WTC11 (cell line): ENCODE results near the gene JMJD7. TPM values are rescaled to one million over a fixed set of nuclear protein-coding genes. Genes with fewer than 3 reads are reported as not detected.

Source experiments
- ATAC-seq: fragments of 200-7000 bp; cut with Tn5 transposase; 2 replicates; pipeline ENCODE4 v1.10.0; 2021; ENCODE audit warnings: mild to moderate bottlenecking, moderate library complexity
- CTCF ChIA-PET: fragments of 300-600 bp; sonication (Branson Sonifier 250); formaldehyde crosslinking; loops from one replicate; lab custom pipeline; 2021; ENCODE audit warnings: antibody characterized with exemption; lab: Charles Lee
- POLR2A ChIA-PET: fragments of 350-600 bp; sonication (Branson Sonifier 250); formaldehyde crosslinking; loops from one replicate; lab custom pipeline; 2021; ENCODE audit warnings: antibody characterized with exemption; lab: Charles Lee
- DNase-seq: peaks from one replicate; pipeline ENCODE4 v3.0.0; 2021; ENCODE audit warnings: low spot score
- H3K27ac Mint-ChIP-seq: 2 replicates; pipeline ENCODE4 v1.8.0; 2021; ENCODE audit warnings: mixed read lengths
- H3K27me3 Mint-ChIP-seq: 2 replicates; pipeline ENCODE4 v1.8.0; 2021; ENCODE audit warnings: low read depth, mild to moderate bottlenecking, moderate library complexity, mixed read lengths
- H3K36me3 Mint-ChIP-seq: 2 replicates; pipeline ENCODE4 v1.8.0; 2021; ENCODE audit warnings: mixed read lengths
- H3K4me1 Mint-ChIP-seq: 2 replicates; pipeline ENCODE4 v1.8.0; 2022; ENCODE audit warnings: mixed read lengths
- H3K4me3 Mint-ChIP-seq: 2 replicates; pipeline ENCODE4 v1.8.0; 2021; ENCODE audit warnings: mild to moderate bottlenecking, moderate library complexity, mixed read lengths
- H3K9me3 Mint-ChIP-seq: 2 replicates; pipeline ENCODE4 v1.8.0; 2021; ENCODE audit warnings: mixed read lengths
- ERG ChIP-seq: fragments of 250-450 bp; sonication (Bioruptor Pico); IDR thresholded peaks from 2 replicates; pipeline ENCODE4 v1.8.0; 2021; ENCODE audit warnings: mild to moderate bottlenecking
- GRHL2 ChIP-seq: fragments of 250-450 bp; sonication (Bioruptor Pico); IDR thresholded peaks from 2 replicates; pipeline ENCODE4 v1.8.0; 2022; ENCODE audit warnings: mild to moderate bottlenecking, moderate library complexity; ENCODE audit not compliant: insufficient replicate concordance, severe bottlenecking
- IRF1 ChIP-seq: sonication (generic); formaldehyde crosslinking; IDR thresholded peaks from 2 replicates; pipeline ENCODE4 v1.8.0; 2023; ENCODE audit warnings: missing genetic modification reagents
- MAX ChIP-seq: sonication (generic); formaldehyde crosslinking; IDR thresholded peaks from 2 replicates; pipeline ENCODE4 v1.8.0; 2022; ENCODE audit warnings: mild to moderate bottlenecking, missing genetic modification reagents
- MYBL2 ChIP-seq: sonication (generic); formaldehyde crosslinking; IDR thresholded peaks from 2 replicates; pipeline ENCODE4 v1.8.1; 2023; ENCODE audit warnings: mild to moderate bottlenecking, moderate library complexity, missing genetic modification reagents
- PRRX2 ChIP-seq: fragments of 250-450 bp; sonication (Bioruptor Pico); IDR thresholded peaks from 2 replicates; pipeline ENCODE4 v1.8.0; 2021; ENCODE audit warnings: mild to moderate bottlenecking
- RELA ChIP-seq: sonication (generic); formaldehyde crosslinking; IDR thresholded peaks from 2 replicates; pipeline ENCODE4 v1.8.1; 2022; ENCODE audit warnings: missing genetic modification reagents, mild to moderate bottlenecking, borderline replicate concordance
- ZBTB21 ChIP-seq: sonication (generic); formaldehyde crosslinking; IDR thresholded peaks from 2 replicates; pipeline ENCODE4 v1.8.1; 2023; ENCODE audit warnings: mild to moderate bottlenecking, missing genetic modification reagents, borderline replicate concordance
- ZNF219 ChIP-seq: sonication (generic); formaldehyde crosslinking; IDR thresholded peaks from 2 replicates; pipeline ENCODE4 v1.8.0; 2023; ENCODE audit warnings: missing genetic modification reagents, mild to moderate bottlenecking, borderline replicate concordance
- ZNF263 ChIP-seq: sonication (generic); formaldehyde crosslinking; IDR thresholded peaks from 2 replicates; pipeline ENCODE4 v1.8.1; 2022; ENCODE audit warnings: low read depth, mild to moderate bottlenecking, moderate library complexity, missing genetic modification reagents
- ZNF423 ChIP-seq: fragments of 250-450 bp; sonication (Bioruptor Pico); IDR thresholded peaks from 2 replicates; pipeline ENCODE4 v2.1.2; 2022; ENCODE audit warnings: mild to moderate bottlenecking, moderate library complexity
- total RNA-seq: library from RNA; stranded (reverse); gene quantifications from 3 replicates; pipeline ENCODE4 v1.2.3, GENCODE V29; 2021
- TF ChIP-seq, protein P1 (sequence below): sonication (generic); formaldehyde crosslinking; IDR thresholded peaks from 2 replicates; pipeline ENCODE4 v1.8.0; 2023; ENCODE audit warnings: mild to moderate bottlenecking, missing genetic modification reagents
- TF ChIP-seq, protein P2 (sequence below): fragments of 250-450 bp; sonication (Bioruptor Pico); IDR thresholded peaks from 2 replicates; pipeline ENCODE4 v1.9.0; 2021; ENCODE audit warnings: mild to moderate bottlenecking
- TF ChIP-seq, protein P3 (sequence below): sonication (generic); formaldehyde crosslinking; IDR thresholded peaks from 2 replicates; pipeline ENCODE4 v1.8.0; 2022; ENCODE audit warnings: mild to moderate bottlenecking, missing genetic modification reagents
- TF ChIP-seq, protein P4 (sequence below): sonication (generic); formaldehyde crosslinking; IDR thresholded peaks from 2 replicates; pipeline ENCODE4 v1.8.1; 2023; ENCODE audit warnings: mild to moderate bottlenecking, missing genetic modification reagents, borderline replicate concordance
- TF ChIP-seq, protein P5 (sequence below): sonication (generic); formaldehyde crosslinking; IDR thresholded peaks from 2 replicates; pipeline ENCODE4 v1.8.1; 2023; ENCODE audit warnings: mild to moderate bottlenecking, missing genetic modification reagents

JMJD7 gene
- total RNA-seq, 1 experiment from 2014 or later = 19.9 TPM

GRCh38 chr15:41868321-41868720, 40.4 kb downstream of the JMJD7 start (continued):
- TF ChIP-seq, protein P1, sequence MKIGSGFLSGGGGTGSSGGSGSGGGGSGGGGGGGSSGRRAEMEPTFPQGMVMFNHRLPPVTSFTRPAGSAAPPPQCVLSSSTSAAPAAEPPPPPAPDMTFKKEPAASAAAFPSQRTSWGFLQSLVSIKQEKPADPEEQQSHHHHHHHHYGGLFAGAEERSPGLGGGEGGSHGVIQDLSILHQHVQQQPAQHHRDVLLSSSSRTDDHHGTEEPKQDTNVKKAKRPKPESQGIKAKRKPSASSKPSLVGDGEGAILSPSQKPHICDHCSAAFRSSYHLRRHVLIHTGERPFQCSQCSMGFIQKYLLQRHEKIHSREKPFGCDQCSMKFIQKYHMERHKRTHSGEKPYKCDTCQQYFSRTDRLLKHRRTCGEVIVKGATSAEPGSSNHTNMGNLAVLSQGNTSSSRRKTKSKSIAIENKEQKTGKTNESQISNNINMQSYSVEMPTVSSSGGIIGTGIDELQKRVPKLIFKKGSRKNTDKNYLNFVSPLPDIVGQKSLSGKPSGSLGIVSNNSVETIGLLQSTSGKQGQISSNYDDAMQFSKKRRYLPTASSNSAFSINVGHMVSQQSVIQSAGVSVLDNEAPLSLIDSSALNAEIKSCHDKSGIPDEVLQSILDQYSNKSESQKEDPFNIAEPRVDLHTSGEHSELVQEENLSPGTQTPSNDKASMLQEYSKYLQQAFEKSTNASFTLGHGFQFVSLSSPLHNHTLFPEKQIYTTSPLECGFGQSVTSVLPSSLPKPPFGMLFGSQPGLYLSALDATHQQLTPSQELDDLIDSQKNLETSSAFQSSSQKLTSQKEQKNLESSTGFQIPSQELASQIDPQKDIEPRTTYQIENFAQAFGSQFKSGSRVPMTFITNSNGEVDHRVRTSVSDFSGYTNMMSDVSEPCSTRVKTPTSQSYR = no peak
- TF ChIP-seq RELA (CRISPR knock-in tag) = no peak
- TF ChIP-seq IRF1 (CRISPR knock-in tag) = no peak
- TF ChIP-seq, protein P2, sequence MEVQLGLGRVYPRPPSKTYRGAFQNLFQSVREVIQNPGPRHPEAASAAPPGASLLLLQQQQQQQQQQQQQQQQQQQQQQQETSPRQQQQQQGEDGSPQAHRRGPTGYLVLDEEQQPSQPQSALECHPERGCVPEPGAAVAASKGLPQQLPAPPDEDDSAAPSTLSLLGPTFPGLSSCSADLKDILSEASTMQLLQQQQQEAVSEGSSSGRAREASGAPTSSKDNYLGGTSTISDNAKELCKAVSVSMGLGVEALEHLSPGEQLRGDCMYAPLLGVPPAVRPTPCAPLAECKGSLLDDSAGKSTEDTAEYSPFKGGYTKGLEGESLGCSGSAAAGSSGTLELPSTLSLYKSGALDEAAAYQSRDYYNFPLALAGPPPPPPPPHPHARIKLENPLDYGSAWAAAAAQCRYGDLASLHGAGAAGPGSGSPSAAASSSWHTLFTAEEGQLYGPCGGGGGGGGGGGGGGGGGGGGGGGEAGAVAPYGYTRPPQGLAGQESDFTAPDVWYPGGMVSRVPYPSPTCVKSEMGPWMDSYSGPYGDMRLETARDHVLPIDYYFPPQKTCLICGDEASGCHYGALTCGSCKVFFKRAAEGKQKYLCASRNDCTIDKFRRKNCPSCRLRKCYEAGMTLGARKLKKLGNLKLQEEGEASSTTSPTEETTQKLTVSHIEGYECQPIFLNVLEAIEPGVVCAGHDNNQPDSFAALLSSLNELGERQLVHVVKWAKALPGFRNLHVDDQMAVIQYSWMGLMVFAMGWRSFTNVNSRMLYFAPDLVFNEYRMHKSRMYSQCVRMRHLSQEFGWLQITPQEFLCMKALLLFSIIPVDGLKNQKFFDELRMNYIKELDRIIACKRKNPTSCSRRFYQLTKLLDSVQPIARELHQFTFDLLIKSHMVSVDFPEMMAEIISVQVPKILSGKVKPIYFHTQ (CRISPR knock-in tag) = no peak

GRCh38 chr15:41869770-41870688, 42.1 kb downstream of the JMJD7 start:
- Mint-ChIP-seq H3K27ac (peak overlapping the region; percentile 91), H3K27me3 (no peaks in the 10 kb centered on the region; the same call in 1 of the 2 replicates), H3K36me3 (no peaks in the 10 kb centered on the region), H3K9me3 (no peaks in the 10 kb centered on the region), H3K4me1 (no peaks in the 10 kb centered on the region), H3K4me3 (no peak overlapping the region)
- ChIA-PET CTCF (interaction anchor here (0.7 to 1.8 kb wide), 5 partner anchors 11 to 95 kb away, joined by 3 to 7 read pairs (median 3); no protein-coding TSS in a partner anchor), POLR2A (no interaction called here)
- ATAC-seq (no peak), DNase-seq (no peak)
- TF ChIP-seq, protein P3, sequence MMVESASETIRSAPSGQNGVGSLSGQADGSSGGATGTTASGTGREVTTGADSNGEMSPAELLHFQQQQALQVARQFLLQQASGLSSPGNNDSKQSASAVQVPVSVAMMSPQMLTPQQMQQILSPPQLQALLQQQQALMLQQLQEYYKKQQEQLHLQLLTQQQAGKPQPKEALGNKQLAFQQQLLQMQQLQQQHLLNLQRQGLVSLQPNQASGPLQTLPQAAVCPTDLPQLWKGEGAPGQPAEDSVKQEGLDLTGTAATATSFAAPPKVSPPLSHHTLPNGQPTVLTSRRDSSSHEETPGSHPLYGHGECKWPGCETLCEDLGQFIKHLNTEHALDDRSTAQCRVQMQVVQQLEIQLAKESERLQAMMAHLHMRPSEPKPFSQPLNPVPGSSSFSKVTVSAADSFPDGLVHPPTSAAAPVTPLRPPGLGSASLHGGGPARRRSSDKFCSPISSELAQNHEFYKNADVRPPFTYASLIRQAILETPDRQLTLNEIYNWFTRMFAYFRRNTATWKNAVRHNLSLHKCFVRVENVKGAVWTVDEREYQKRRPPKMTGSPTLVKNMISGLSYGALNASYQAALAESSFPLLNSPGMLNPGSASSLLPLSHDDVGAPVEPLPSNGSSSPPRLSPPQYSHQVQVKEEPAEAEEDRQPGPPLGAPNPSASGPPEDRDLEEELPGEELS (CRISPR knock-in tag) = no peak
- TF ChIP-seq ZNF219 (CRISPR knock-in tag) (no peak), ZNF263 (no peak), ZBTB21 (CRISPR knock-in tag) (no peak), ERG (no peak), GRHL2 (CRISPR knock-in tag) (no peak), MAX (CRISPR knock-in tag) (no peak), PRRX2 (CRISPR knock-in tag) (no peak), ZNF423 (CRISPR knock-in tag) (no peak), MYBL2 (no peak), RELA (CRISPR knock-in tag) (no peak)
- TF ChIP-seq, protein P4, sequence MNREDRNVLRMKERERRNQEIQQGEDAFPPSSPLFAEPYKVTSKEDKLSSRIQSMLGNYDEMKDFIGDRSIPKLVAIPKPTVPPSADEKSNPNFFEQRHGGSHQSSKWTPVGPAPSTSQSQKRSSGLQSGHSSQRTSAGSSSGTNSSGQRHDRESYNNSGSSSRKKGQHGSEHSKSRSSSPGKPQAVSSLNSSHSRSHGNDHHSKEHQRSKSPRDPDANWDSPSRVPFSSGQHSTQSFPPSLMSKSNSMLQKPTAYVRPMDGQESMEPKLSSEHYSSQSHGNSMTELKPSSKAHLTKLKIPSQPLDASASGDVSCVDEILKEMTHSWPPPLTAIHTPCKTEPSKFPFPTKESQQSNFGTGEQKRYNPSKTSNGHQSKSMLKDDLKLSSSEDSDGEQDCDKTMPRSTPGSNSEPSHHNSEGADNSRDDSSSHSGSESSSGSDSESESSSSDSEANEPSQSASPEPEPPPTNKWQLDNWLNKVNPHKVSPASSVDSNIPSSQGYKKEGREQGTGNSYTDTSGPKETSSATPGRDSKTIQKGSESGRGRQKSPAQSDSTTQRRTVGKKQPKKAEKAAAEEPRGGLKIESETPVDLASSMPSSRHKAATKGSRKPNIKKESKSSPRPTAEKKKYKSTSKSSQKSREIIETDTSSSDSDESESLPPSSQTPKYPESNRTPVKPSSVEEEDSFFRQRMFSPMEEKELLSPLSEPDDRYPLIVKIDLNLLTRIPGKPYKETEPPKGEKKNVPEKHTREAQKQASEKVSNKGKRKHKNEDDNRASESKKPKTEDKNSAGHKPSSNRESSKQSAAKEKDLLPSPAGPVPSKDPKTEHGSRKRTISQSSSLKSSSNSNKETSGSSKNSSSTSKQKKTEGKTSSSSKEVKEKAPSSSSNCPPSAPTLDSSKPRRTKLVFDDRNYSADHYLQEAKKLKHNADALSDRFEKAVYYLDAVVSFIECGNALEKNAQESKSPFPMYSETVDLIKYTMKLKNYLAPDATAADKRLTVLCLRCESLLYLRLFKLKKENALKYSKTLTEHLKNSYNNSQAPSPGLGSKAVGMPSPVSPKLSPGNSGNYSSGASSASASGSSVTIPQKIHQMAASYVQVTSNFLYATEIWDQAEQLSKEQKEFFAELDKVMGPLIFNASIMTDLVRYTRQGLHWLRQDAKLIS (CRISPR knock-in tag) = no peak
- TF ChIP-seq, protein P5, sequence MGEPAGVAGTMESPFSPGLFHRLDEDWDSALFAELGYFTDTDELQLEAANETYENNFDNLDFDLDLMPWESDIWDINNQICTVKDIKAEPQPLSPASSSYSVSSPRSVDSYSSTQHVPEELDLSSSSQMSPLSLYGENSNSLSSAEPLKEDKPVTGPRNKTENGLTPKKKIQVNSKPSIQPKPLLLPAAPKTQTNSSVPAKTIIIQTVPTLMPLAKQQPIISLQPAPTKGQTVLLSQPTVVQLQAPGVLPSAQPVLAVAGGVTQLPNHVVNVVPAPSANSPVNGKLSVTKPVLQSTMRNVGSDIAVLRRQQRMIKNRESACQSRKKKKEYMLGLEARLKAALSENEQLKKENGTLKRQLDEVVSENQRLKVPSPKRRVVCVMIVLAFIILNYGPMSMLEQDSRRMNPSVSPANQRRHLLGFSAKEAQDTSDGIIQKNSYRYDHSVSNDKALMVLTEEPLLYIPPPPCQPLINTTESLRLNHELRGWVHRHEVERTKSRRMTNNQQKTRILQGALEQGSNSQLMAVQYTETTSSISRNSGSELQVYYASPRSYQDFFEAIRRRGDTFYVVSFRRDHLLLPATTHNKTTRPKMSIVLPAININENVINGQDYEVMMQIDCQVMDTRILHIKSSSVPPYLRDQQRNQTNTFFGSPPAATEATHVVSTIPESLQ (CRISPR knock-in tag) = no peak
